ENCODE data around the gene ACER2.

ACER2 gene

GRCh38 chr9:19498015-19498414 lies 89.2 kb downstream of the ACER2 start:
- no peak overlapping the region for H2AFZ ChIP-seq
- no peak for TF ChIP-seq CTCF (IDR thresholded peaks at IDR 0.05)
- H3K4me1 ChIP-seq: no peaks in the 10 kb centered on the region
- no peaks in the 10 kb centered on the region for H3K36me3 ChIP-seq (ENCODE audit: control insufficient read depth, insufficient read depth, low read length)
- H3K9ac ChIP-seq: no peak overlapping the region
- H3K27me3 ChIP-seq (ENCODE audit: control insufficient read depth, insufficient read depth, low read length): no peaks in the 10 kb centered on the region
- H3K27ac ChIP-seq: no peak overlapping the region
- no peaks in the 10 kb centered on the region for H3K9me3 ChIP-seq (ENCODE audit: control insufficient read depth, low read length)
- no peak overlapping the region for H3K4me2 ChIP-seq (ENCODE audit: low read length)
- H3K4me3 ChIP-seq (ENCODE audit: low read depth, low read length): no peak overlapping the region
- no peaks in the 10 kb centered on the region for H3K79me2 ChIP-seq

Data from parathyroid adenoma (tissue), 2 donors.